ENCODE data around the gene REXO1. TPM values are rescaled to one million over a fixed set of nuclear protein-coding genes. Genes with fewer than 3 reads are reported as not detected.

REXO1 gene
- total RNA-seq, 1 experiment from 2014 or later: 56.8 TPM

DNA sequence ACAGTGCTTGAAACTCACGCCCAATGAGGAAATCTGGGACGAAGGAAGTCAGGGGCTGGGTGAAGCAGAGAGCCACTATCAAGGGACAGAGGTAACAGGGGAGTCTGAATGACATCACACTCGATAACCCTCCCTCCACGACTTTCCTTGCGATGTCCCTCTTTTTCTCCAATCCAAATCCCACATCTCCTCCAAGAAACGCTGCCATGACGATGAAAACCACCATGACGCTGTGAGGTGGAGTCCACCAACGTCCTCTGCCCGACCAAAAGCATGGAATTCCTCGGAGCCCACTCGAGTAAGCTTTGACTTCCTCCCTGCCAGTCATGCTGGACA is 967 bp downstream of the REXO1 start:
- peaks cover 26% of the 10 kb centered on the region; the same call in 1 of the 2 replicates for H3K79me2 ChIP-seq (ENCODE audit: insufficient read depth, low read length)
- no peak overlapping the region for H2BK15ac ChIP-seq (ENCODE audit: low read depth, low read length)
- H3K27me3 ChIP-seq (ENCODE audit: insufficient read depth, low read length): no peaks in the 10 kb centered on the region
- H3K36me3 Mint-ChIP-seq (ENCODE audit: insufficient read depth in 1 of 3, low read depth in 3 of 3): peaks cover 0 to 6% (median 6%) of the 10 kb centered on the region in 3 experiments; a peak in 5 of 7 replicates
- no peak overlapping the region for H2BK20ac ChIP-seq (ENCODE audit: low read depth, low read length, poor library complexity, severe bottlenecking)
- H4K5ac ChIP-seq (ENCODE audit: insufficient read length, low read depth, low read length): no peak overlapping the region
- no peak overlapping the region for H3K23ac ChIP-seq (ENCODE audit: insufficient read length, low read depth, low read length)
- no peak overlapping the region for H4K8ac ChIP-seq (replicated peaks; ENCODE audit: insufficient read length, low read depth, low read length)
- H4K20me1 ChIP-seq (ENCODE audit: control insufficient read depth, insufficient read depth, insufficient read length): peaks cover 5% of the 10 kb centered on the region
- H3K27ac Mint-ChIP-seq: peak overlapping the region; percentile 95 to 99 (median 98)
- H3K4me3 Mint-ChIP-seq: peak overlapping the region; percentile 87 to 97
- H3K4ac ChIP-seq (ENCODE audit: low read depth, low read length): no peak overlapping the region
- no peak overlapping the region for H4K91ac ChIP-seq (ENCODE audit: insufficient read length, low read depth, low read length)
- H2BK12ac ChIP-seq (ENCODE audit: insufficient read length, low read depth, low read length): no peak overlapping the region
- H3T11ph ChIP-seq (ENCODE audit: low read length): no peak overlapping the region
- no peaks in the 10 kb centered on the region for H3K4me1 ChIP-seq (ENCODE audit: insufficient read depth, low read length)
- no peak overlapping the region for H2AFZ ChIP-seq (ENCODE audit: low read length)
- peaks cover 8% of the 10 kb centered on the region for H3K79me1 ChIP-seq (ENCODE audit: insufficient read depth, low read depth, low read length, poor library complexity, severe bottlenecking)
- no peak overlapping the region for H3K56ac ChIP-seq (ENCODE audit: insufficient read length, low read depth, low read length)
- no peak overlapping the region for H3K18ac ChIP-seq (ENCODE audit: insufficient read length, low read depth, low read length)
- H2BK5ac ChIP-seq (ENCODE audit: insufficient read length, low read length): no peak overlapping the region
- no peak overlapping the region for H3K27ac ChIP-seq (ENCODE audit: insufficient read length, low read depth, low read length)
- no peak overlapping the region for H2BK120ac ChIP-seq (ENCODE audit: low read depth, low read length, poor library complexity, severe bottlenecking)
- H3K4me1 Mint-ChIP-seq: peaks cover 11 to 29% of the 10 kb centered on the region in 2 experiments
- H3K9me3 Mint-ChIP-seq: no peaks in the 10 kb centered on the region
- peak overlapping the region; percentile 34; the same call in 1 of the 2 replicates for H3K14ac ChIP-seq (ENCODE audit: insufficient read depth, low read length)
- TF ChIP-seq, protein P1, sequence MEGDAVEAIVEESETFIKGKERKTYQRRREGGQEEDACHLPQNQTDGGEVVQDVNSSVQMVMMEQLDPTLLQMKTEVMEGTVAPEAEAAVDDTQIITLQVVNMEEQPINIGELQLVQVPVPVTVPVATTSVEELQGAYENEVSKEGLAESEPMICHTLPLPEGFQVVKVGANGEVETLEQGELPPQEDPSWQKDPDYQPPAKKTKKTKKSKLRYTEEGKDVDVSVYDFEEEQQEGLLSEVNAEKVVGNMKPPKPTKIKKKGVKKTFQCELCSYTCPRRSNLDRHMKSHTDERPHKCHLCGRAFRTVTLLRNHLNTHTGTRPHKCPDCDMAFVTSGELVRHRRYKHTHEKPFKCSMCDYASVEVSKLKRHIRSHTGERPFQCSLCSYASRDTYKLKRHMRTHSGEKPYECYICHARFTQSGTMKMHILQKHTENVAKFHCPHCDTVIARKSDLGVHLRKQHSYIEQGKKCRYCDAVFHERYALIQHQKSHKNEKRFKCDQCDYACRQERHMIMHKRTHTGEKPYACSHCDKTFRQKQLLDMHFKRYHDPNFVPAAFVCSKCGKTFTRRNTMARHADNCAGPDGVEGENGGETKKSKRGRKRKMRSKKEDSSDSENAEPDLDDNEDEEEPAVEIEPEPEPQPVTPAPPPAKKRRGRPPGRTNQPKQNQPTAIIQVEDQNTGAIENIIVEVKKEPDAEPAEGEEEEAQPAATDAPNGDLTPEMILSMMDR (conservative IDR thresholded peaks at IDR 0.05): no peak
- peak overlapping the region; percentile 97 for H3K4me2 ChIP-seq (ENCODE audit: insufficient read depth, insufficient read length, low read length)
- H3K23me2 ChIP-seq (ENCODE audit: insufficient read length, low read depth, low read length, poor library complexity, severe bottlenecking): peaks cover 7% of the 10 kb centered on the region
- H3K9me3 ChIP-seq (ENCODE audit: control insufficient read depth, low read depth, low read length): no peaks in the 10 kb centered on the region
- DNase-seq: no peak
- WGBS (ENCODE audit: extremely low coverage, insufficient read length, low lambda C conversion rate): no CpG with 5 or more reads among the region's 12 CpGs
- peak overlapping the region; percentile 93 for H3K9ac ChIP-seq (ENCODE audit: extremely low read depth, insufficient read length, low read length)
- H2AK5ac ChIP-seq (ENCODE audit: insufficient read length, low read length): no peak overlapping the region
- no peaks in the 10 kb centered on the region for H3K27me3 Mint-ChIP-seq (ENCODE audit: low read depth)
